AG20443 (cell line): Measurements from ENCODE around the gene GH2.

ENCODE experiments used
- DNase-seq: peaks from one replicate; pipeline ENCODE4 v3.0.0; 2012; ENCODE audit warnings: low spot score, mixed read lengths

The GH2 gene

DNA sequence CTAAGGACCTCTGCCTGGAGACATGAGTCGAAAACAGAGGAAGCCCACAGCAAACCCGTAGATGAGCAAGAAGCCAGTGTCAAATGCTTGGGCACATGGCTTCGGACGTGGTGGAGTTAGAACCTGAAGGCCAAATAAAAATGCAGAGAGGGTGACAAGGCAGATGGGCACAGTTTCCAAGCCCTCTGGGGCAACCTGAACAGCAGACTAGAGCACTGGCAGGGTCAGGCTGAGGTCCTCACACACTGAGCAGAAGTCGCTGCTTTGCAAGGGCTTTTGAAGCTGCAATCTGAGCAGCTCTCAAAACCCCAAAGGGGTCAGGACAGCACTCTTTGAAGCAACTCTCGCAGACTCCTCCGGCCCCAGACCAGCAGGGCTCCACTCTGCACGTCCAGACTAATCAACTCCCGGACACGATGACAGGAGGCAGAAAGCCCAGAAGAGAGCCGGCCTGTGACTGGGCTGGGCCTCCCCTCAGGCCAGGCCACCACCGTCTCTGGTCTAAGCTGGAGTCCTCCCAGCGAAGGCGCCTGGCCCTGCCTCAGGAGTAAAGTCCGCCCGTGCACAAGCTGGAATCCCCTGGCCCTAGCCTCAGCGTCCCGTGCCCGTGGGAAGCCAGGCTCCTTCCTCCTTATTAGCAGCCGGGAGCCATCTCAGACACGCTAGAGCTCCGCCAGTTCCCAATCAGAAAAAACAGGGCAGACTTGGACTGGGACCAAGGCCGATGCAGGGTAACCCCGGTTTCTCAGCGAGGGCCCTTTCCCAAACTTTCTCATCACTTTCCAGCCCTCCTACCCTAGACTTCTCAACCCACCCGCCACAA, 40.2 kb downstream of the GH2 start:
- DNase-seq = peak; percentile 41

DNA sequence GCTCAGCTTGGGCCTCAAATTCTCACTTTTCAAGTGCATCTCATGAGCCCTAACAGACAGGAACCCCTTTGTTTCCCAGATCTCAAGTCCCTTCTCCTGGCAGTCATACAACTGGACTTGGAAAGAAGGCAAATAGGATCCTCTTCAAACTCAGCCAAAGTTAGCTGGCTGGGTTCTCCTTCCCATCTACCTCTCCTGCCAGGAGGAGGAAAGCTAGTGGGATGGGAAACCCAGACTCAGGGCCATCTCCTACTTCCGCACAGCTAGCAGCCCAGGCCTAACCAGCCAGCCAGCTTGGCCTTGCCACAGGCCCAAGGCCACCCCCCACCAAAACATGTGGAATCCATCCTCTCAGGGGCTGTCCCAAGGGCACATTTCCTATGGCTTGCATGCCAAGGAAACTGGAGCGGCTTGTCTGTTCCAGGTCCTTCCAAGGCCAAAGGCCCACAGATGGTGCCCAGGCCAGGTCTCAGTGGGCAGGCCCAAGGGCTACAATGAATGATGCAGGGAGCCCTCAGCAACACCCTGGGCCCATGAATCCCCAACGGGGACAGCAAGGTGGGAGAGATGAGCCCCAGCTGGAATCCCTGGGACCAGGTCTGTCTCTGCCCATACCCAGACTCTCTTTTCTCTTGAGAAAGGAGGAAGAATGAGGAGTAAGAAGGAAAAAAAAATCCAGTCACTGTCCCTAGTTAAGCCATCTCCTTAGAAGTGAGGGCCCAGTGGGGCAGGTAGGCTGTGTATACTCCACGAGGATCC, 41.0 kb downstream of the GH2 start:
- no peak for DNase-seq

DNA sequence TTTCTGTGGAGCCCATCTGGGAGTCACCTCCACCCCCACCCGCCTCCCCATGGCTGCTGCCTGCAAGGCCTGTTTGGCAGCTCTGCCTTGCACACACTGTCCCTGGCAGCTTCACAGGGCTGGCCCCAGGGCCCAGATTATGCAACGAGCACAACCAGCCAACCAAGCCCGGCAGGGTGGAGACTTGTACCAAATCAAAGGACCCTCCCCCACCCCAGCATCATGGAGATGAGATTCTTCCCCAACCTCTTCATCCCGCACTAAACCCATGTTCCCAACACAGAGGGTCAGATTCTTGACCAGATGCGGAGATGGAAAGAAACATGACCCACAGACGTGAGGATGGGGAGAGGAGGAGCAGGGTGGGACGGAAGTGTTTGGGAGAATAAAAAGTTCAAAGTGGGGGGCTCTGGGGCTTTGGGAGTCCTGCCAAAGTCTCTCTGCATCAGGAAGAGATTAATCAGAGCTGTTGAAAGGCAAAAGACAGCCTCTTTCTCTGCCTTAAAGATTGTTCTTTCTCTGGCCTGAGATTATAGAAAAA, 43.0 kb downstream of the GH2 start:
- peak; percentile 73 for DNase-seq

DNA sequence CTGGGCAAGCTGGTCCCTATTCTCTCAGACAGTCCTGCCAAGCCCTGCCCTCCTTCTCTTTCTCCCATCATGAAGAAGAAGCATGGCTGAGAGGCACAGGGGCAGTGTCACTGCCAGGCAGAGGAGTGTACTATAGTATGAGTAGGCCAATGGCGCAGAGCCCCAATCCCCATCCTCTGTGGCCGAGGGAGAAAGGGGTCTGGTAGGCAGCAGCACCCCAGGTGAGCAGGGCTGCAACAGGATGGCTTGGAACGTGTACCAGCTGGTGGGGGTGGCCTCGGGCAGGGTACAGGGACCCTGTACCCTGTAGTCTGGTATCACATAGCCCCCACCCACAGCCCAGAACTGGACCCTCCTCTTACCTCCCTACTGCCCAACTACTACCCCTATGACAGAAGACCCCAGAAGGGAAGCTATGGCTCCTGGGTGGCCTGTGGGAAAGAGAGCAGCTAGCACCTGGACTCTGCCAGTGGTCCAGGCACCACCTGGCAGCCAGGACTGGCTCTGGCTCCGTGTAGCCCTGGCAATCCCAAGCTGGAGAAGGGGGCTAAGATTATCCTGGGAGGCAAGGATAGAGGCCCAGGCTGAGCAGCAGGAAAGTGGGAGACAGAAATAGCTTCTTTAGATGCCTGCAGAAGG, 43.7 kb downstream of the GH2 start:
- no peak for DNase-seq

DNA sequence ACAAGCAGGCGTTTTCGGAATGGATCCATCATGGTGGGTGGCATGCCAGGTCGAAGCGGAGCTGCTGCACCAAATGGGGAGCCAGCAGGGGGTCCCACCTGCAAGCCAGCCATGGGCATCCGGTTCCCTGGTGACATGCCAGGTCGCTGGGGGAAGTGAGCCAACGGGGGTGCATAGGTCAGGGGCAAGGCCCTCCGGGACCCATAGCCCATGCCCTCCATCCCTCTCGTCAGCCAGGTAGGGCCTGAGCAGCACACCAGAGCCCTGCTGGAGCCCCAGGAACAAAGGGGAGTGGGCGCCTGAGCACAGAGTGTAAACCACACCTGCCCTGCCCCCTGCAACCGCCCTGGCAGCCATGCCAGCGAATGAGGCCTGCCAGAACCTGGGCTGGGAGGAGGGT, 44.3 kb downstream of the GH2 start:
- DNase-seq = no peak

DNA sequence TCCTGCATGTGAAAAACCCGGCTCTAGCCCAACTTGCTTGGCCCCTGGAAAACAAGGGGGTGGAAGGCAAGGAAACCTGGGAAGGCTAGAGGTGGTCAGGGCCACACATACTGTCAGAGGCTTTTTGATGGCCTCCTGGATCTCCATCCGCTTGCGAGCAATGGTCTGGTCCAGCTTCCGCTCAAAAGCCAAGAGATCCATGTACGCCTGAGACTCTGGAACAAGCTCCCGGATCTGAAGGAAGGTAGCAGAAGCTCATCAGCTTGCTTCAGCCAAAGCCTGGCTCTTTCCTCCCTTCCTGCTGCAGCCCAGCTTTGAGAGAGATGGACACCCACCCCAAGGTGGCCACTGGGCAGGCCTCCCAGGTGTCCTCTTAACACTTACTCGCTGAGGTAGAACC, 44.9 kb downstream of the GH2 start:
- no peak for DNase-seq

DNA sequence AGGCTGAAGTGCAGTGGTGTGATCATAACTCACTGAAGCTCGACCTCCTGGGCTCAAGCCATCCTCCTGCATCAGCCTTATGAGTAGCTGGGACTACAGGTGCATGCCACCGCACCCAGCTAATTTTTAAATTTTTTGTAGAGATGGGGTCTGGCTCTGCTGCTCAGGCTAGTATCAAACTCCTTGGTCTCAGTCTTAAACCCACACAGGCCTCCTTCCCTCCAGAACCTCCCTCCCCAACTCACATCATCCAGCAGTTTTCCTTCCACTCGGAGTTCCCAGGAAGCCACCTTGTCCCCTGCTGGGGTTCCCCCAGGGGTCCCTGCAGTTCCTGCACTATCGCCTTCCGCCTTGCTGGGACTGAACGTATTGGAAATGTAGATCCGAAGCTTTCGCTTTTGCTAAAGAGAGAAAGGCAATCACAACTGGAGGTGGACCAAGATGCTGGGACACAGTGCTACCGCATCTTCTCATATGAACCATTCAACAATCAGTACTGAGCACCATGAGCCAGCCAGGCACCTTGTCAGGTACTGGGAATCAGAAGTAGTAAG, 46.5 kb downstream of the GH2 start:
- no peak for DNase-seq

DNA sequence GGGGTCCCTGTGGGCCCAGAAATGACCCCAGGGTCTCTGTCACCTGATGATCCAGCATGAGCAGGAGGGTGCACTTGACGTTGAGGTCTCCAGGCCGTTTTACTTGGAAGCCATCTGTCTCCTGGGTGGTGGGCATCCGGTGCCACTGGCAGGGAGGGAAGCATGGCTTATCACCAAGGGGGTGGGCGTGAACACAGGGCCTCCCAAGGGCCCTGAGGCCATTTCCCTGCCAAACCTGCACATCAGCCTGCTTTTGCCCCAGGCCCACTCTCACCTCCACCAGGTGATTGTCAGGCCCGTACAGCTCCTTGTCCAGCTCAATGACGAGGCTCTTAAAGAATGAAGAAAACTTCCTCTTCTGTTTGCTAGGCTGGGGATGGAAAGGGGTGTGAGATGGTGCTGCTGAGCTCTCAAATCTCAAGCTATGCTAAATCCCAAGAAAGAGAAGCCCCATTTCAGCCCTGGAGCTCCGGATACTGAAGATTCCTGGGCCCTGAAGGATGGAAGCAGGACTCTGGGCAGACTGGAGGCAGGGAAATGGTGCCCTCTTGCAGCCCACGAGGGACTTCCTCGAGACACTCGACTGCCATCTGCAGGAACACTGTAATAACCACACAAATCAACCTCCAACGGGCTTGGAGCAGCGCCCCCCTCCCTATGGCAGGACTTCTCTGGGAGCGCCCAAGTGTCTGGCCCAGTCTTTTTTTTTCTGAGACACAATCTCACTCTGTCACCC, 47.1 kb downstream of the GH2 start:
- DNase-seq = peak; percentile 82

DNA sequence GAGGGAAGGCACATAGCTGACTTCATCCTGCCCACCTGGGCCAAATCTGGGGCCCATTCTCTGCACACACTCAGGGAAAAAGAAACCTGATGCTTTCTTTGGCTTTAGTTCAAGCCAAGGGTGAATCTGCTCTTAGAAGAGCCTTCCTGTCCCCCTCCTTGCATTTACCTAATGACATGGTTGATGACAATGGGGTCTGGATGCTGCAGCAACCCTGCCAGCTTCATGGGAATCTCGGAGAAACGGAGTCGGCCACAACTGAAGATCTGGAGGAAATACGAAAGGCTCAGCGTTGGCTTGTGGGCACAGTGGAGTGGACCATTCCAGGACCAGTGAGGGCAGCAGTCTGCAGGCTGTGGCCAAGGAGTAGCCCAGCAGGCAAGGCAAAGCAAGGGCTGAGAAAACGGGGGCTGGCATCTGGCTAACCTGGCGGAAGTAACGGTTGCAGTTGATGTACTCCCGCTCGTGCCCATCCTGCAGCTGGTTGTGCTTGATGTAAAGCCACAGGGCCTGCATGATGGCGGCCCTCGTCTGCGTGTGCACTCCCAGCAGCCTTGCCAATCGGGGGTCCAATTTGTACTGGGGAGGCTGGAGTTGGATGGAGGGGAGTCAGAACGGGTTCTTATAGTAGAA, 47.9 kb downstream of the GH2 start:
- no peak for DNase-seq

DNA sequence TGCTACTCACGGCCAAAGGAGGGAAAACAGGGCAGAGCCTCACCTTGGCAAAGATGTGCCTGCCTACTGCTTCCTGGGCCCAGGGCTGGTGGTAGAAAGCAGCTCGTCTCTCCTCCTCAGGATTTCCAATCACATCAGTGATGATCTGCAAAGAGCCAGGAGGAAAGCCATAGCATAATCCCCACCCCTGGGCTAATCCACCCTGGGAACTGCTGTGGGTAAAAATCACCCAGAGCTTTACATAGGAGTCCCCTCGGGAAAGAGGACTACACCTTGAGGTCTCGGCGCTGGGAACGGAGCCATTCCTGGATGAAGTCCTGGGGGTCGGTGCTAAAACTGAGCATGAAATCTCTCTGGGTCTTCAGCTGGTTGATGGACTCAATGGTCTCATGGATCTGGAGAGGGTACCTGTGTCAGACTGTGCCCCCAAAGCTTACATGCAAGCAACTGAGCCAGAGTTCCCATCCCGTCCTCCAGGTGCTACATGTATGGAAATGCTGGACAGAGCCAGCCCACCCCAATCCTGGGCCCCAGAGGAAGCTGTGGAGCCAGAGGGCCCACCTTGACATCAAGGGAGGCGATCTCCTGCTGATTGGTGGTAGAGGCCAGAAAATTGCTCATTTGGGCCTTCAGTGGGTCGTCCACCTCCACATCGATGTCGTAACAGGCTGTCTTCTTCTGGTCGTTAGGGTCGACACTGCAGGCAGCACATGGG, 48.6 kb downstream of the GH2 start:
- DNase-seq = no peak

DNA sequence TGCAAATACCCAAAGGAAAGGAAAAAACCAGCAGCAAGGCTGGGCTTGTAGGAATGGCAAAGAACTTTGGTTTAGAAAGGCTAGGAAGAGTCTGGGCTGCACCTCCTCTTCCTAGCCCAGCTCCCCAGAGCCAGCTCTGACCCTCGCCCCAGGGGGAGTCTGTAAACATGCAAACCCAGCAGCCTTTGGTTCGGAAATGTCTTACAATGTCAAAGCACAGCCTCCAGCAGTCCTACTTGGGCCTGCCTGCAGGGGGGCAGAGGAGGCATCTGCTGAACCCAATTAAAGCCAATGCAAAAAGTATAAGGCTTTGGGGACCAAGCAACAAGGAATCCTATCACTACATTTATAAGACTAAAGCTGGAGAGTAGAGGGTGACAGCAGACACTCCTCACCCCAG, 49.3 kb downstream of the GH2 start:
- no peak for DNase-seq

DNA sequence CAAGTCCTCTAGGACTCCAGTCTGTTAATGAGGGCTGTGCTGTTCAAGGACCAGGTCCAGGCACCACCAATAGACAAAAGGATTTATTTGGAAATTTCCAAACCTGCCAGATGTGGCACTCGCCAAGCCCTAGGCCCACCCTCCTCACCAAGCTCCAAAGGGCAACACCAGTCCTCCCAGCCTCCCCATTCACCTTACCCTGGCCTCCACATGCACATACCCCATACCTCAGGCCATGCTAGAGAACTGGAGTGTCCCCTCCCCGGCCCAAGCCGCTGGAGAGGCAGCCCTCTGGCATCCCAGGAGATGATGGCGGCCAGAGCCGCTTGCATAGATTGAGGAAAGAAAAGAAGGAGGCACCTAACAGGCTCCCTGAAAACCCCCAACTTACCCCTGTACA, 49.7 kb downstream of the GH2 start:
- no peak for DNase-seq

DNA sequence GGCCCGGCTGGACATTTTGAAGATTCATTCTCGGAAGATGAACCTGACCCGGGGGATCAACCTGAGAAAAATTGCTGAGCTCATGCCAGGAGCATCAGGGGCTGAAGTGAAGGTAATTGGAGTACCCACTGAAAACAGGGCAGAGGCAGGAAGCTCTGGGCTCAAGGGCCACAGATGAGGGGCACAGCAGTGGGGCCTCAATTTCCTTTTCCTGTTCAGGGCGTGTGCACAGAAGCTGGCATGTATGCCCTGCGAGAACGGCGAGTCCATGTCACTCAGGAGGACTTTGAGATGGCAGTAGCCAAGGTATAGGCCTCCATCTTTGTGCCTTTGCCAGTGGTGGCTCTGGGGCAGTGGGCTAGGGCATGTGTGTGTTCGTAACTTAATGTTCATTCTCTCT, 50.2 kb downstream of the GH2 start:
- no peak for DNase-seq

DNA sequence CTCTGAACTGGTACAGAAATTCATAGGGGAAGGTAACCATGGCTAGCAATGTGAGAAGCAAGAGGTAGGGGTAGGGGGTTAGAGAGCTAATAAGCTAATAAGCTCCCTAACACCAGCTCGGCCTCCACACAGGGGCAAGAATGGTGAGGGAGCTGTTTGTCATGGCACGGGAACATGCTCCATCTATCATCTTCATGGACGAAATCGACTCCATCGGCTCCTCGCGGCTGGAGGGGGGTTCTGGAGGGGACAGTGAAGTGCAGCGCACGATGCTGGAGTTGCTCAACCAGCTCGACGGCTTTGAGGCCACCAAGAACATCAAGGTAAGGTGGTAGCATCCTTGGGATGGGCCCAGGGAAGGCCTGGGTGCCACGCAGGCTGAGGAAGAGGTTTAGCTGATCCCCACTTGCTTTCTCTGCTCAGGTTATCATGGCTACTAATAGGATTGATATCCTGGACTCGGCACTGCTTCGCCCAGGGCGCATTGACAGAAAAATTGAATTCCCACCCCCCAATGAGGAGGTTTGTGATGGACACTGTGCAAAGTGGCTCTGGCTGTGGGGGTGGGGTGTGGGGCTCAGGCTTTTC, 50.7 kb downstream of the GH2 start:
- no peak for DNase-seq

DNA sequence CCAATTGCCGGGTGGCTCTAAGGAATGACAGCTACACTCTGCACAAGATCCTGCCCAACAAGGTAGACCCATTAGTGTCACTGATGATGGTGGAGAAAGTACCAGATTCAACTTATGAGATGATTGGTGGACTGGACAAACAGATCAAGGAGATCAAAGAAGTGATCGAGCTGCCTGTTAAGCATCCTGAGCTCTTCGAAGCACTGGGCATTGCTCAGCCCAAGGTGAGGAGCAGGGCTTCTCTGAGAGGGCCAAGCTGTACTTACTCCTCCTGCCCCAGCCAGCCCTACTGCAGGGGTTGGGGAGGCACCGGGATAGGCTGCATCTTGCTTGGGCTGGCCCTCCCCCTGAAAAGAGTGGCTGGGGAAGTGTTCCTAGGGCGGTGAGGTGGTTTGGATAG, 51.5 kb downstream of the GH2 start:
- no peak for DNase-seq
